ENCODE results near the gene GMDS. TPM values are rescaled to one million over a fixed set of nuclear protein-coding genes. Genes with fewer than 3 reads are reported as not detected.

The GMDS gene
- total RNA-seq, 2 experiments from 2014 or later, result 36.6 to 42.8 TPM

GRCh38 chr6:1621070-1621701 lies 624.2 kb downstream of the GMDS start:
- peaks cover 9% of the 10 kb centered on the region for H3K4me1 Mint-ChIP-seq (ENCODE audit: low read depth)
- DNase-seq (no peak), ATAC-seq (no peak)
- intact Hi-C loops (cut with micrococcal nuclease), result no loop called here
- H3K4me3 Mint-ChIP-seq, result no peak overlapping the region
- no peaks in the 10 kb centered on the region for H3K9me3 Mint-ChIP-seq
- H3K27me3 Mint-ChIP-seq, result peaks cover 61% of the 10 kb centered on the region
- H3K36me3 Mint-ChIP-seq (ENCODE audit: low read depth), result peaks cover 17% of the 10 kb centered on the region
- ChIA-PET POLR2A (no interaction called here), CTCF (no interaction called here)
- no peak overlapping the region for H3K27ac Mint-ChIP-seq
- no peak for TF ChIP-seq CTCF (IDR thresholded peaks at IDR 0.05)

- TF ChIP-seq CTCF (IDR thresholded peaks at IDR 0.05), result no peak
- CTCF ChIA-PET, result no interaction called here
- Mint-ChIP-seq H3K27me3 (peaks cover 61% of the 10 kb centered on the region), H3K4me3 (no peak overlapping the region), H3K9me3 (no peaks in the 10 kb centered on the region), H3K4me1 (ENCODE audit: low read depth) (peaks cover 6% of the 10 kb centered on the region), H3K27ac (no peak overlapping the region), H3K36me3 (ENCODE audit: low read depth) (peaks cover 17% of the 10 kb centered on the region)
- DNase-seq (no peak), ATAC-seq (no peak)
- POLR2A ChIA-PET, result no interaction called here
- intact Hi-C loops (cut with micrococcal nuclease), result no loop called here
Measured at GRCh38 chr6:1620504-1621069, 624.8 kb downstream of the GMDS start.

DNA sequence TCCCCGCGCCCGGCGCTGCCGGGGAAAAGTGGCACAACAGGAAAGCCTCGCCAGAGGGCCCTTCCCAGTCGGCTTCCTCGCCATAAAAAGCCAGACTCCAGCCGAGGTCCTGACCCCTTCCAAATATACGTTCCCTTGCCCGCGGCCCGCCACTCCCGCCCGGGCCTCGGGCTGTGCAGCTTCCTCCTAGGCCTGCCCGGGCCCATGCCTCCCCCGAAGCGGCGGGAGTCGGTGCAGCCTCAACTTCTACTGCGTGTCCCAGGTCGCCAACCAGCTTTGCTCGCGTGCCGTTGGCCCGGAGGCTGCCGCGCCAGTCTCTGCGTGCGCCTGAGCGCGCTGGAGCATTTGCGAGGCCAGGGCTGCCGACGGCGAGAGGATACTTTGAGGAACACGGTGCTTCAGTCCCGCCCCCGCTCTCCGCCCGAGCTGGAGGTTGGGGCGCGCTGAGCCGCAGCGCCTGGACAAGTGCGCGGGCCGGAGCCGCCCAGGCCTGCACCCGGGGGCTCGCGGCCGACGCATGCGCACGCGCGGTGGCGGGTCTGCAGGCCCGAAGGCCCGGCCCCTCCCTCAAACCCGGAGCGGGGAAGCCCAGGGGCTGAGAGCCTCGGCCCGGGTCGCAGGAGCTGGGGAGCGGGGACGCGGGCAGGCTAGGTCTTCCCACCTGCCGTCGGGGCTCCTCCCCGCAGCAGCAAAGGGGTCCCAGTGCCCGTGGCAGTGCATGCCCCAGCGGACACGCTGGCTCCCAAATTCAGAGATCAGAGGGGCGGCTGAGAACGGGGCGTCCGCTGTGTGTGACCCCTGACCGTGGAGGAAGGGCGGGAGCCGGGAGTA lies 625.5 kb downstream of the GMDS start:
- no peak for TF ChIP-seq CTCF (IDR thresholded peaks at IDR 0.05)
- CTCF ChIA-PET, result interaction anchor here (0.7 kb wide), 1 partner anchor 13 kb away, joined by 3 read pairs; no protein-coding TSS in a partner anchor
- intact Hi-C loops (cut with micrococcal nuclease), result no loop called here
- DNase-seq (peak; percentile 39), ATAC-seq (peak; percentile 26)
- POLR2A ChIA-PET, result interaction anchor here (0.7 kb wide), 1 partner anchor 12 kb away, joined by 3 read pairs; no protein-coding TSS in a partner anchor
- Mint-ChIP-seq H3K9me3 (no peaks in the 10 kb centered on the region), H3K27me3 (peaks cover 59% of the 10 kb centered on the region), H3K4me3 (no peak overlapping the region), H3K27ac (no peak overlapping the region), H3K36me3 (ENCODE audit: low read depth) (peaks cover 17% of the 10 kb centered on the region), H3K4me1 (ENCODE audit: low read depth) (no peaks in the 10 kb centered on the region)

DNA sequence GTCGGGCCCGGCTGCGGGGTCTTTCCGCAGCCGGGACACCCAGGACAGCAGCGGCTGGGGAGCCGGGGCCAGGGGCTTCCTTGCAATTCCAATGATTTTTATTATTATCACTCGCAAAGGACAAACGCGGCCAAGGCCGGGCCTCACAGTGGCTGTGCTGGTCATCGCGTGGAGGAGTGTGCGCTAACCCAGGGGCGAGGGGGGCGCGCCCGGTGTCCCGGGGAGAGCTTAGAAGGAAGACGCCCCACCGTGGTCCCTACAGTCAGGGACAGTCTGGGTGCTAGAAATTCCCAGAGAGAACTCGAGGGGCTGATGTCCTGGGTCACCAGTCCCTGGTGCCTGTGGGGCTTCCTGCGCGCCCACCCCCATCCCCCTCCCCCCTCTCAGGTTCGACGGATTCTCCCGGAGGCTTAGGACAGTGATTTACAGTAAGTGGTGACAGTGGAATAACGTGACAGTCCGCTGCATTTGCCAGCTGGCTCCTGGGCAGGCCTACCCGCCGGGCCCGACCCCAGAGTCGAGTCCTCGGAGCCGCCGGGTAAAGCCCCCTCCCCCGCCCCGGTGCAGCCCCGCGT lies 626.2 kb downstream of the GMDS start:
- Mint-ChIP-seq H3K27me3 (peaks cover 59% of the 10 kb centered on the region), H3K4me3 (no peak overlapping the region), H3K4me1 (ENCODE audit: low read depth) (no peaks in the 10 kb centered on the region)

More for the DNA sequence above, 626.2 kb downstream of the GMDS start:
- POLR2A ChIA-PET, result interaction anchor here (0.7 kb wide), 1 partner anchor 11 kb away, joined by 3 read pairs; no protein-coding TSS in a partner anchor
- DNase-seq, result no peak
- no peaks in the 10 kb centered on the region for H3K9me3 Mint-ChIP-seq
- CTCF ChIA-PET, result interaction anchor here (0.7 kb wide), 1 partner anchor 12 kb away, joined by 3 read pairs; no protein-coding TSS in a partner anchor
- no peak for TF ChIP-seq CTCF (IDR thresholded peaks at IDR 0.05)
- intact Hi-C loops (cut with micrococcal nuclease), result no loop called here
- ATAC-seq, result no peak
- peaks cover 17% of the 10 kb centered on the region for H3K36me3 Mint-ChIP-seq (ENCODE audit: low read depth)
- H3K27ac Mint-ChIP-seq, result no peak overlapping the region
